Fibroblast of lung (primary cell): ENCODE measurements around the gene GABBR2. TPM values are rescaled to one million over a fixed set of nuclear protein-coding genes. Genes with fewer than 3 reads are reported as not detected.

Experiments used
- DNase-seq, 2 donors: peaks; one replicate each; pipeline versions ENCODE4 v3.0.0 to v3.0.0-alpha.2; 2010; ENCODE audit warnings: low read depth in 2 of 2
- H2AFZ ChIP-seq: 2 replicates; pipeline ENCODE4 v1.5.1; 2012; ENCODE audit warnings: low read length, control low read depth, inconsistent platforms
- H3K27ac ChIP-seq: 2 replicates; pipeline ENCODE4 v1.5.1; 2011; ENCODE audit warnings: low read length, control low read depth; ENCODE audit not compliant: insufficient read depth
- H3K27me3 ChIP-seq: 2 replicates; pipeline ENCODE4 v1.5.1; 2011; ENCODE audit warnings: mild to moderate bottlenecking, low read length; ENCODE audit not compliant: control insufficient read depth, insufficient read depth
- H3K36me3 ChIP-seq: 2 replicates; pipeline ENCODE4 v1.5.1; 2011; ENCODE audit warnings: low read length; ENCODE audit not compliant: control insufficient read depth, insufficient read depth
- H3K4me1 ChIP-seq: 2 replicates; pipeline ENCODE4 v1.5.1; 2011; ENCODE audit warnings: low read length; ENCODE audit not compliant: control insufficient read depth, insufficient read depth; ENCODE audit errors: extremely low read depth
- H3K4me2 ChIP-seq: 2 replicates; pipeline ENCODE4 v1.5.1; 2011; ENCODE audit warnings: low read length, control low read depth; ENCODE audit not compliant: insufficient read depth; ENCODE audit errors: extremely low read depth
- H3K4me3 ChIP-seq, 4 experiments: fragments of 200-600 bp in 1 of 4; sonication (generic) in 1 of 4; replicated peaks in 1 of 4; 2 replicates each; pipeline ENCODE4 v1.5.1; 2011 to 2016; ENCODE audit warnings: low read length in 4 of 4, low read depth in 3 of 4, mild to moderate bottlenecking in 3 of 4, control low read depth in 2 of 4, inconsistent platforms in 1 of 4, mixed read lengths in 1 of 4; ENCODE audit not compliant: insufficient read depth in 1 of 4; ENCODE audit errors: control extremely low read depth in 1 of 4
- H3K79me2 ChIP-seq: 2 replicates; pipeline ENCODE4 v1.5.1; 2012; ENCODE audit warnings: mild to moderate bottlenecking, low read length, inconsistent platforms; ENCODE audit not compliant: control insufficient read depth, insufficient read depth
- H3K9ac ChIP-seq: 2 replicates; pipeline ENCODE4 v1.5.1; 2011; ENCODE audit warnings: mild to moderate bottlenecking, low read length, control low read depth; ENCODE audit not compliant: insufficient read depth
- H3K9me3 ChIP-seq: 2 replicates; pipeline ENCODE4 v1.5.1; 2012; ENCODE audit warnings: low read depth, low read length; ENCODE audit not compliant: control insufficient read depth, insufficient read depth
- H4K20me1 ChIP-seq: 2 replicates; pipeline ENCODE4 v1.5.1; 2011; ENCODE audit warnings: low read length; ENCODE audit not compliant: control insufficient read depth, insufficient read depth; ENCODE audit errors: extremely low read depth
- EZH2 ChIP-seq: IDR thresholded peaks from 2 replicates; pipeline ENCODE4 v1.5.1; 2012; ENCODE audit warnings: low read length, control low read depth, mild to moderate bottlenecking; ENCODE audit errors: missing control alignments
- polyA plus RNA-seq, 2 donors: library from polyadenylated mRNA; depleted of rRNA in 1 of 2; stranded (reverse) in 1 of 2; unstranded in 1 of 2; fragments of >200 nt; gene quantifications; 2 replicates each; pipeline ENCODE4 v1.2.1, GENCODE V29; 2011 to 2012; ENCODE audit warnings: missing spikeins in 1 of 2
- total RNA-seq: library from RNA; depleted of rRNA; stranded (reverse); fragments of >200 nt; gene quantifications from 2 replicates; pipeline ENCODE4 v1.2.1, GENCODE V29; 2014
- TF ChIP-seq, protein P1 (sequence below), 2 donors: IDR thresholded peaks in 1 of 2; conservative IDR thresholded peaks in 1 of 2; 1 replicate in 1 of 2; 2 replicates in 1 of 2; pipeline ENCODE4 v1.5.1; 2011 to 2012; ENCODE audit warnings: low read length in 2 of 2, control low read depth in 1 of 2, inconsistent platforms in 1 of 2, low read depth in 1 of 2, mild to moderate bottlenecking in 1 of 2

GABBR2 gene
- total and polyA plus RNA-seq, 2 donors (not counting 1 experiment from before 2014, with no cell fraction given), result 0.32 to 0.33 TPM

DNA sequence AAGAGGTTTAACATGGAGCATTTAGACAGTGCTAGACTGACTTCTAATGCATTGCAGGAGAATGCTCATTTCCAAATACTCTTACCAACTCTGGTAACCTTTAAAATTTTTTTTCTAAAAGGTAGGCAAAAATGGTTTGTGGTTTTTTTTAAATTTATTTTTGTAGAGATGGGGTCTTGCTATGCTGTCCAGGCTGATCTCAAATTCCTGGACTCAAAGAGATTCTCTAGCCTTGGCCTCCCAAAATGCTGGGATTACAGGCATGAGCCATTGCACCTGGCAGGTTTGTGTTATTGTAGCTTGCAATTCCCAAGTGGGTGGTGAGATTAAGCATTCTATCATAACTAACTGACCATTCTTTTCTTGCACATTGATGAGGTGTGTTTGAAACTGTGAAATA, 410.3 kb downstream of the GABBR2 start:
- H3K36me3 ChIP-seq, result no peaks in the 10 kb centered on the region
- no peaks in the 10 kb centered on the region for H3K9me3 ChIP-seq
- TF ChIP-seq, protein P1, sequence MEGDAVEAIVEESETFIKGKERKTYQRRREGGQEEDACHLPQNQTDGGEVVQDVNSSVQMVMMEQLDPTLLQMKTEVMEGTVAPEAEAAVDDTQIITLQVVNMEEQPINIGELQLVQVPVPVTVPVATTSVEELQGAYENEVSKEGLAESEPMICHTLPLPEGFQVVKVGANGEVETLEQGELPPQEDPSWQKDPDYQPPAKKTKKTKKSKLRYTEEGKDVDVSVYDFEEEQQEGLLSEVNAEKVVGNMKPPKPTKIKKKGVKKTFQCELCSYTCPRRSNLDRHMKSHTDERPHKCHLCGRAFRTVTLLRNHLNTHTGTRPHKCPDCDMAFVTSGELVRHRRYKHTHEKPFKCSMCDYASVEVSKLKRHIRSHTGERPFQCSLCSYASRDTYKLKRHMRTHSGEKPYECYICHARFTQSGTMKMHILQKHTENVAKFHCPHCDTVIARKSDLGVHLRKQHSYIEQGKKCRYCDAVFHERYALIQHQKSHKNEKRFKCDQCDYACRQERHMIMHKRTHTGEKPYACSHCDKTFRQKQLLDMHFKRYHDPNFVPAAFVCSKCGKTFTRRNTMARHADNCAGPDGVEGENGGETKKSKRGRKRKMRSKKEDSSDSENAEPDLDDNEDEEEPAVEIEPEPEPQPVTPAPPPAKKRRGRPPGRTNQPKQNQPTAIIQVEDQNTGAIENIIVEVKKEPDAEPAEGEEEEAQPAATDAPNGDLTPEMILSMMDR (conservative IDR thresholded peaks at IDR 0.05 in 1 of 2, IDR thresholded peaks at IDR 0.05 in 1 of 2; ENCODE audit: low read depth in 1 of 2, low read length in 2 of 2), result no peak
- no peak for TF ChIP-seq EZH2
- no peak overlapping the region for H2AFZ ChIP-seq
- H3K4me3 ChIP-seq, result no peak overlapping the region
- no peaks in the 10 kb centered on the region for H4K20me1 ChIP-seq
- no peaks in the 10 kb centered on the region for H3K4me1 ChIP-seq
- no peak overlapping the region for H3K9ac ChIP-seq
- no peak overlapping the region for H3K4me2 ChIP-seq
- no peak overlapping the region for H3K27ac ChIP-seq
- H3K27me3 ChIP-seq, result no peaks in the 10 kb centered on the region
- no peaks in the 10 kb centered on the region for H3K79me2 ChIP-seq
- DNase-seq, result no peak

DNA sequence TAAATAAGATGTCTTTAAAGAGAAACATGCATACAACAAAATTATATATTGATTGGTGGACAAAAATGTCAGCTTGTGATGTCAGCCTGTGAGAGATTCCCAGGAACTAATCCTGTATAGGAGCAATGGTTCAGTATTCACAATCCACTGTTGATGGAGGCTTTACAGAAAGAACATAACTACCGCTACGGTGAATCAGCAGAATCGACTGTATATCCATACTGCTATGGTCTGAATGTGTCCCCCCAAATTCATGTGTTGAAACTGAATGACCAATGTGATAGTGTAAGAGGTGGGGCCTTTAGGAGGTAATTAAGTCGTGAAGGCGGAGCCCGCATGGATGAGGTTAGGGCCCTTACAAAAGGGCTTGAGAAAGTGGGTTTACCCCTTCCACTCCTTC, 412.9 kb downstream of the GABBR2 start:
- Histone ChIP-seq H3K36me3 (no peaks in the 10 kb centered on the region), H2AFZ (no peak overlapping the region), H3K79me2 (no peaks in the 10 kb centered on the region), H3K4me3 (no peak overlapping the region), H3K27ac (no peak overlapping the region), H3K4me2 (no peak overlapping the region), H3K9ac (no peak overlapping the region), H3K9me3 (no peaks in the 10 kb centered on the region), H4K20me1 (no peaks in the 10 kb centered on the region), H3K4me1 (no peaks in the 10 kb centered on the region), H3K27me3 (no peaks in the 10 kb centered on the region)
- DNase-seq, result no peak
- no peak for TF ChIP-seq EZH2
- TF ChIP-seq, protein P1 (conservative IDR thresholded peaks at IDR 0.05 in 1 of 2, IDR thresholded peaks at IDR 0.05 in 1 of 2; ENCODE audit: low read depth in 1 of 2, low read length in 2 of 2), result no peak

DNA sequence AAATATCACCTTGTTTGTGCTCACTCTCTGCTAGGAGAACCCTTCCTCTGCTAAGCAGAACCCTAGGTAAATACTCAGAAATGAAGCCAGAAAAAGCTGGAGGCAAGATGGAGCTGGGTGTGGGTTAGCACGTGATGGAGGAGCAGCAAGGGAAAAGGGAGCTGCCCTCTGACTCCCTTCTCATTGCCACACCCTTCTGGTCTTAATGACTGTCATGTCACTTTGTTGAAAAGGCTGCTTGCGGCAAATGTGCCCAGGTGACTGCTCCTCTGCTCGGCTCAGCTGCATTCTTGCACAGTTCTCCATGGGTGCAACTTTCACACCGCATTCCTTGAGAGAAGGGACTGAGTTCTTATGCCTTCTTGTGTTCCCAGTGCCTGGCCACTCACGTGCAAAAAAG, 416.9 kb downstream of the GABBR2 start:
- Histone ChIP-seq H4K20me1 (no peaks in the 10 kb centered on the region), H3K9ac (no peak overlapping the region), H3K27ac (no peak overlapping the region), H3K9me3 (no peaks in the 10 kb centered on the region), H2AFZ (no peak overlapping the region), H3K4me3 (no peak overlapping the region), H3K27me3 (no peaks in the 10 kb centered on the region), H3K79me2 (no peaks in the 10 kb centered on the region), H3K4me2 (no peak overlapping the region), H3K36me3 (no peaks in the 10 kb centered on the region), H3K4me1 (no peaks in the 10 kb centered on the region)
- DNase-seq, result no peak
- no peak for TF ChIP-seq EZH2
- TF ChIP-seq, protein P1 (conservative IDR thresholded peaks at IDR 0.05 in 1 of 2, IDR thresholded peaks at IDR 0.05 in 1 of 2; ENCODE audit: low read depth in 1 of 2, low read length in 2 of 2), result no peak
